Measurements from ENCODE around the gene SCNN1G.

Gene SCNN1G

GRCh38 chr16:23254338-23254737 lies 71.8 kb downstream of the SCNN1G start:
- DNase-seq: no peak

GRCh38 chr16:23255000-23255399 lies 72.5 kb downstream of the SCNN1G start:
- DNase-seq: no peak

GRCh38 chr16:23256440-23256839 lies 73.9 kb downstream of the SCNN1G start:
- DNase-seq: no peak

- no peak for DNase-seq
These were observed 75.1 kb downstream of the SCNN1G start for GRCh38 chr16:23257682-23258081.

- no peak for DNase-seq
These were observed 76.3 kb downstream of the SCNN1G start for GRCh38 chr16:23258919-23259237.

All from NCI-H524 (cell line).